Measurements from ENCODE around the gene RMDN2.
"Not testable (repeated sequence)": the region's sequence is repeated elsewhere in the genome, so short reads cannot be mapped to it uniquely, and the experiment has no call there.

The RMDN2 gene

DNA sequence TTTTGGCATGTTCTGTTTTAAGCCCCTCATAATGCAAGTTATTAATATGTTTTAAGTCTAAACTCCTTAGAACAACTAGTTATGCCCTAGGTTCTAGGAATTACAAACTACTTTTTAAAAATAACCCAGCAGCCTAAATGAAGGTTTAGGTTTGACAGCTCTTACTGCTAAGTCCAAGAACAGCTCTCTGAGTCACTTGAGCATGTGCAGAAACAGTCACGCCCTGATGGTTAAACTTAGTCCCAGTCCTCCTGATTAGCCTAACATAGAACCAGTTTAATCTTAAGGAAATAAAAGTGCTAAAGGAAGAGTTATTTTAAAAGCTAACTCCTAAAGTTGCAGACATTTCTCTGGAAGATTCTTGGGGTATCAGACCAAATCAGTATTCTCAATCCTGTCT is 72.5 kb downstream of the RMDN2 start:
- Histone ChIP-seq H3K9me3 (ENCODE audit: control insufficient read depth, low read length) (no peaks in the 10 kb centered on the region), H3K4me1 (no peaks in the 10 kb centered on the region), H3K79me2 (no peaks in the 10 kb centered on the region), H3K4me3 (ENCODE audit: low read depth, low read length) (no peak overlapping the region), H2AFZ (no peak overlapping the region), H3K9ac (no peak overlapping the region), H3K27me3 (ENCODE audit: control insufficient read depth, insufficient read depth, low read length) (no peaks in the 10 kb centered on the region), H3K4me2 (ENCODE audit: low read length) (no peak overlapping the region), H3K36me3 (ENCODE audit: control insufficient read depth, insufficient read depth, low read length) (no peaks in the 10 kb centered on the region), H3K27ac (no peak overlapping the region)
- TF ChIP-seq CTCF (IDR thresholded peaks at IDR 0.05), result no peak

- Histone ChIP-seq H3K9ac (no peak overlapping the region), H3K4me3 (ENCODE audit: low read depth, low read length) (no peak overlapping the region), H2AFZ (no peak overlapping the region), H3K27me3 (ENCODE audit: control insufficient read depth, insufficient read depth, low read length) (no peaks in the 10 kb centered on the region), H3K4me2 (ENCODE audit: low read length) (no peak overlapping the region), H3K4me1 (no peaks in the 10 kb centered on the region), H3K9me3 (ENCODE audit: control insufficient read depth, low read length) (no peaks in the 10 kb centered on the region), H3K36me3 (ENCODE audit: control insufficient read depth, insufficient read depth, low read length) (no peaks in the 10 kb centered on the region), H3K27ac (no peak overlapping the region), H3K79me2 (no peaks in the 10 kb centered on the region)
- no peak for TF ChIP-seq CTCF (IDR thresholded peaks at IDR 0.05)
Measured at GRCh38 chr2:38000485-38001222, 75.6 kb downstream of the RMDN2 start.

GRCh38 chr2:38010187-38010586 is 85.1 kb downstream of the RMDN2 start:
- H3K4me1 ChIP-seq; H3K79me2 ChIP-seq; H2AFZ ChIP-seq; H3K36me3 ChIP-seq (ENCODE audit: control insufficient read depth, insufficient read depth, low read length); H3K4me3 ChIP-seq (ENCODE audit: low read depth, low read length); H3K9me3 ChIP-seq (ENCODE audit: control insufficient read depth, low read length); H3K9ac ChIP-seq; H3K4me2 ChIP-seq (ENCODE audit: low read length); H3K27me3 ChIP-seq (ENCODE audit: control insufficient read depth, insufficient read depth, low read length); H3K27ac ChIP-seq: not testable (repeated sequence)

DNA sequence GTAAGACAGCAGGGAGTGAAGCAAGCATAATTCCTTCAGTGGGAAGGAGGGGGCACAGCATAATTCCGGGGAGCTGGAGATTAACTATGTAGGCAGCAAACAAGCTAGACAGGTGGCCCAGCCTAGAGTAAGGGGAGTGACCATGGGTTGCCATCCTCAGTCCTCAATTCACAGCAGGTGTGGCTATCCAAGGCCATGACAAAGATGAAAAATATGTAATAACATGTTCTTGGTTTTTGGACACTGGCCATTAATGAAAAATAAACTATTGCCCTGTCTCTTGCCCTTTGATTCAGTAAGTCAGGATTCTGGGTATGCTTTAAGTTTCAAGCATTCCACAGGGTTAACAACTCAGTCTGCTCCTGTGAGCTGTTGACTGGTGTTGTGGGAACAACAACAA is 85.9 kb downstream of the RMDN2 start:
- no peaks in the 10 kb centered on the region for H3K9me3 ChIP-seq (ENCODE audit: control insufficient read depth, low read length)
- no peak for TF ChIP-seq CTCF (IDR thresholded peaks at IDR 0.05)
- no peak overlapping the region for H3K9ac ChIP-seq
- no peaks in the 10 kb centered on the region for H3K4me1 ChIP-seq
- no peaks in the 10 kb centered on the region for H3K79me2 ChIP-seq
- H3K4me2 ChIP-seq (ENCODE audit: low read length), result no peak overlapping the region
- no peaks in the 10 kb centered on the region for H3K27me3 ChIP-seq (ENCODE audit: control insufficient read depth, insufficient read depth, low read length)
- no peak overlapping the region for H3K27ac ChIP-seq
- H2AFZ ChIP-seq, result no peak overlapping the region
- H3K4me3 ChIP-seq (ENCODE audit: low read depth, low read length), result no peak overlapping the region
- H3K36me3 ChIP-seq (ENCODE audit: control insufficient read depth, insufficient read depth, low read length), result no peaks in the 10 kb centered on the region

- no peak for TF ChIP-seq CTCF (IDR thresholded peaks at IDR 0.05)
- no peaks in the 10 kb centered on the region for H3K27me3 ChIP-seq (ENCODE audit: control insufficient read depth, insufficient read depth, low read length)
- H3K27ac ChIP-seq, result no peak overlapping the region
- H3K9me3 ChIP-seq (ENCODE audit: control insufficient read depth, low read length), result no peaks in the 10 kb centered on the region
- H3K4me3 ChIP-seq (ENCODE audit: low read depth, low read length), result no peak overlapping the region
- no peaks in the 10 kb centered on the region for H3K4me1 ChIP-seq
- H3K79me2 ChIP-seq, result no peaks in the 10 kb centered on the region
- no peak overlapping the region for H2AFZ ChIP-seq
- no peak overlapping the region for H3K9ac ChIP-seq
- H3K36me3 ChIP-seq (ENCODE audit: control insufficient read depth, insufficient read depth, low read length), result no peaks in the 10 kb centered on the region
- H3K4me2 ChIP-seq (ENCODE audit: low read length), result no peak overlapping the region
Measured at GRCh38 chr2:38013158-38013752, 88.2 kb downstream of the RMDN2 start.

Data from parathyroid adenoma (tissue), 2 donors.